ENCODE results near the gene MANEAL.
"Not testable (repeated sequence)": the region's sequence is repeated elsewhere in the genome, so short reads cannot be mapped to it uniquely, and the experiment has no call there.

Gene MANEAL, protein sequence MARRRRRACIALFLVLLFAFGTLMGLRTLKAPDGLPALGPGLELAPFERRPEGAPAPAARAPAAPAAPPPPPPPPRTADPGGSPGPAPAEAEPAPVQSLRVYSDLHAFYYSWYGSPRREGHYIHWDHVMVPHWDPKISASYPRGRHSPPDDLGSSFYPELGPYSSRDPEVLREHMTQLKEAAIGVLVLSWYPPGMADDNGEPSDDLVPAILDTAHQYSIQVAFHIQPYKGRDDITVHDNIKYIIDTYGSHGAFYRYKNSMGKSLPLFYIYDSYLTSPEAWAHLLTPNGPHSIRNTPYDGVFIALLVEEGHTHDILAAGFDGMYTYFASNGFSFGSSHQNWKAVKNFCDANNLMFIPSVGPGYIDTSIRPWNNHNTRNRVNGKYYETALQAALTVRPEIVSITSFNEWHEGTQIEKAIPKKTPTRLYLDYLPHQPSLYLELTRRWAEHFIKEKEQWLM

GRCh38 chr1:37793773-37794371, at the start of gene MANEAL:
MANEAL (plus strand) TSS chr1:37793847; CDS start chr1:37794183, 336 bp downstream.
- peak; percentile 17 for DNase-seq

DNA sequence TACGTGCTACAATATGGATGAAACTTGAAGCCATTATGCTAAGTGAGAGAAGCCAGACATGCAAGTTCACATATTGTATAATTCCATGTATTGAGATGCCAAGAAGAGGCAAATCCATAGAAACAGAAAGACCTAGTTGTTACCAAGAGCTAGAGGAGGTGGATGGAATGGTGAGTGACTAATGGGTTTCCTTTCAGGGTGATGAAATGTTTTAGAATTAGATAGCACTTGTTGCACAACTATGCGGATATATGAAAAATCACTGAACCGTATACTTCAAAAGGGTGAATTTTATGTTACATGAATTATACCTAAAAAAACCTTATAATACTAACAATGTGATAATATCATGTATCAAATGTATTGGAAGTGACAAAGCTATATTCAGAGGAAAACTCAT, 46.8 kb upstream of the MANEAL start:
- no peak for DNase-seq

DNA sequence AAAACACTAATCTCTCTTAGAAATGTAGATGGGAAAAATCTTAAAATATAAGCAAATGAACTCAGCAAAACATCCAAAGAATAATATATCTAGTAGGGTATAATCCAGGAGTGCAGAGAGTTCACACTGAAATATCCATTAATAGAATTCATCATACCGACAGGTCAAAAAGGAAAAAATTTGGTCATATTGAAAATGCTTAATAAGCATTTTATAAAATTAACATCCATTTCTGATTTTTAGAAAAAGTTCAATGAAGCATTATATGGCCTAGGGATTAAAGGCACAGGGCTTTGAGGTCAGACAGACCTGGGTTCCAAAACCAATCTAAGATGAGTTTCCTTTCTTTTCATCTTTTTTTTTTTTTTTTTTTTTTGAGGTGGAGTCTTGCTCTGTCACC, 45.1 kb upstream of the MANEAL start:
- no peak for DNase-seq

GRCh38 chr1:37752213-37752582, 41.4 kb upstream of the MANEAL start:
- no peak for DNase-seq

GRCh38 chr1:37752583-37753471, 40.8 kb upstream of the MANEAL start:
- DNase-seq: no peak

DNA sequence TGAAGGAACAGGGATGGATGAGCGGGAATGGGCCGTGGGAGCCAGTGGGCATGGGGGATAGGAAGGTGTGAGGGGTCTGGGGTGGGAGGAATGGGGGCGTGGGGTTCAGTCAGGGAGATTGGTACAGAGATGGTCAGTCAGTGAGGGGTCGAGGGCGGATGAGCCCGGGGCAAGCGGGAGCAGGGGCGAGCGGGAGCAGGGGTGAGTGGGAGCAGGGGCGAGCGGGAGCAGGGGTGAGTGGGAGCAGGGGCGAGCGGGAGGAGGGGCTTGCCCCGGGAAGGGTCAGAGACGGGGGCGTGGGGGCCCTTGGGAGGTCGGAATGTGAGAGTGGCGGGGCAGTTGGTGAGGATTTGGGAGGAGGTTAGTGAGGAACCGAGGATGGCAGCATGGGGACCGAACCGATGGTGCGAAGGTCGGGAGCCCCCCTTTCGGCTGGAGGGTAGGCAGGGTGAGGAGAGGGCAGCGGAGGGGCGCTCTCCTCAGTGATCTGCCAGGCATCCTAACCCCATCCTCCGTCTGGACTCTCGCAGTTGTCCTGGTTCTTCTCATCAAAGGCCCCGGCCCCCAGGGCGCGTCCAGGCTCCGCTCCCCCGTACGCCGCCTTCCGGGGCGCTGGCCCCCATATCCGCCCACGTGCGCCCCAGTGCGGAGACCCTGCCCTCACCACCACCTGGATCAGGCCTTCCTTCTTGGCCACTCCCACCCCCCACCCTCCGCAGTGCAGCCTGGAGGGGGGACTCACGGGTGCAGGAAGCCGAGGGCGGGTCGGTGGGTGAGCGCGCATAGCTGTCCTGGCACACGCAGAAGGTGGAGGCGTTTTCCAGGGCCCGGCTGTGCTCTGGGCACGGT, 40.0 kb upstream of the MANEAL start:
- DNase-seq: no peak

DNA sequence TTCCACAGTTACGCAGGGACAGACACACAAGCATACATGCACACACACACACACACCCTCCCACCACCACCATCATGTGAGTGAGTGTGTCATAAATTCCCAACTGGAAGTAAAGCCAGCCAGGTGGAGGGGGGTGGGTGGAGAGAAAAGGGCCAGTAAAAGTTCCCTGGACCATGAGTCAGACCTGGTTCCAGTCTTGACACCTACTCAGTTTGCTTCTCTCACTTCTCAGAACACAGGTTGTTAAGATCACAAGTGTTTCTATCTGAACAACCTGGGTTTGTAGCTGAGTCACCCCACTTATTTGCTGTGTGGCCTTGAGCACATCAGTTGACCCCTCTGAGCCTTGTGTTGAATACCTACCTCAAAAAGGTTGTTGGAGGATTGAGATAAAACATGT, 38.4 kb upstream of the MANEAL start:
- DNase-seq: no peak

DNA sequence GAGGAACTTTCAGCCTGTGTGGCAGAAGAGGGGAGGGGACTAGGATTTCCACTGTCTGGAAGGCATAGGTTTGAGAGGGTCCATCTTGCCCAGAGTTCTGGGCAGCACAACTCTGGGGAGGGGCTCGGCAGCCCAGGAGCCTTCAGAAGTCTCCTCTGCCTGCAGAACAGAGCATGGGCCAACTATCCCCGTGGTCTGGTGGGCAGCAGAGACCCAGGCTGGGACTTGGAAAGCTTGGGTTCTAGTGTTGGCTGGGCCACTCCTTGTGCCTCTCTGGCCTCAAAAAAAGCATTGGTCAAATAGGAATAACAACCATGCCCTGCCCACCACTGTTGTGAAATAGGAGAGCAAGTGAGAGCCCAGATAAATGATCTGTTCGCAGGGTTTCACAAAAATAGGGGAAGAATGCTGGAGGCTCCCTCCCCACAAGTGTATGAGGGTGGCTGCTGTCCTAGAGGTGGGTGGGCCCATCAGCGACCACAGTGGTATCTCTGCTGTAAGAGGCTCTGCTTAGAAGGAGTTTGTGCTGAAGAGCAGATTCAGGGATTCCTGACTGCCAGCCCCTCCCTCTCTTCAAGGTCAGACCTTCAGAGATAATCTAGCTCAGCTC, 37.6 kb upstream of the MANEAL start:
- DNase-seq: no peak

DNA sequence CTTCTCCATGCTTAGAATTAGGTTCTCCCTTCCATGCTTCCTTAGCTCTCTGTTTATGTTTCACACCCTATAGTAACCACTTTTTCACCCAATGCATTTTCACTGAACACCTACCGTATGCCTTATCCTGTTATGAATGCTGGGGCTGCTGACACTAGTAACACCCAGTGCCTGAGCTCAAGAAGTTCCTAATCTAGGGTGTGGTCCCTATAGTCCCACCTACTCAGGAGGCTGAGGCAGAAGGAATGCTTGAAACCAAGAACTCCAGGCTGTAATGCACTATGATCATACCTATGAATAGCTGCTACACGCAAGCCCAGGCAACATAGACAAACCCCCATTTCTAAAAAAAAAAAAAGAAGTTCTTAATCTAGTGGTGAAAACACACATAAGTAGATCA, 34.2 kb upstream of the MANEAL start:
- DNase-seq: no peak

GRCh38 chr1:37761416-37762095, 32.1 kb upstream of the MANEAL start:
- DNase-seq: no peak

GRCh38 chr1:37762516-37762915, 31.1 kb upstream of the MANEAL start:
- no peak for DNase-seq

DNA sequence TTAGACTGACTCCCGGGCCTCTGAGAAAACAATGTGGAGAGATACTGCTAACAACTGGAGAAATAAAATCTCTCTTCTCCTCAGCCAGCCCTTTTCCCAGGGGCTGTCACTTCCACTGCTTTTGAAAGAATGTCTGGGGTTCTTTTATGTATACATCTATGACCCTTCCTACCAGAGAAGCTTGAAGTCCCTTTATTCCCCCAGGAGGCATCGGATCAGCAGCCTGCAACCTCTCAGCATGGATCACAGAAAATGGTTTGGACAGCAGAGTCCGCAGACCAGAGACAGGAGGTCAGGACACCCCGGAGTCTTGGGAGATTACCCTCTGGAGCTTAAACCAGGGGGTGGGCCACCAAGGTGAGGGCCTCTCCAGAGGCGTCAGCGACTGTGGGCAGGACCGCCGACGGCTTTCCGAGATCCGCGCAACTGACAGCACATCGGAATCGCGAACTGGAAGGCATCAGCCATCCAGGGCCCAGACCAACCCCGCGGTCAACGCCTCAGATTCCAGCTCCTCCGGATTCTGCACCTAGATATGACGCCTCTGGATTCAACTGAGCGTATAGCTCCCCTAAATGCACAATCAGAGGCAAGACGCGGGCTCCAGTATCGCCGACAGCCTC, 29.7 kb upstream of the MANEAL start:
- DNase-seq: no peak

DNA sequence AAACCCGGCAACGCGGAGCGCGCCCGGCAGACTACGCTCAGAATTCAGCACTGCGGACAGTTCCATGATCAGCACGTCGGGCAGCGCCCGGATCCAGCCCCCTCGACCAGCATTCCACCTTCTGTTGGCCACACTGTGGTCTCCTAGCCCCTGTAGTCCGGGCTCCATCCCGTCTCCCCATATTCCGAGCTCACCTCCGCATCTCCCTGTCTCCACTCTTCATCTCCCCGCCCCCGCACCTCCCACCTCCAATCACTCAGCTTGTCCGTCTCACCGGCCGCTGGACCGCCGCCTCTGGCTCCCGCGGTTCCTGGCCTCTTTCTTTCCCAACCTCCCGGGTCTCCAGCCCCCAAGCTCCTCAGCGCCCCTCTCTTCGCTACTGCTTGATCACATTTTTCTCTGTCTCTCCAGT, 29.2 kb upstream of the MANEAL start:
- peak; percentile 2 for DNase-seq

DNA sequence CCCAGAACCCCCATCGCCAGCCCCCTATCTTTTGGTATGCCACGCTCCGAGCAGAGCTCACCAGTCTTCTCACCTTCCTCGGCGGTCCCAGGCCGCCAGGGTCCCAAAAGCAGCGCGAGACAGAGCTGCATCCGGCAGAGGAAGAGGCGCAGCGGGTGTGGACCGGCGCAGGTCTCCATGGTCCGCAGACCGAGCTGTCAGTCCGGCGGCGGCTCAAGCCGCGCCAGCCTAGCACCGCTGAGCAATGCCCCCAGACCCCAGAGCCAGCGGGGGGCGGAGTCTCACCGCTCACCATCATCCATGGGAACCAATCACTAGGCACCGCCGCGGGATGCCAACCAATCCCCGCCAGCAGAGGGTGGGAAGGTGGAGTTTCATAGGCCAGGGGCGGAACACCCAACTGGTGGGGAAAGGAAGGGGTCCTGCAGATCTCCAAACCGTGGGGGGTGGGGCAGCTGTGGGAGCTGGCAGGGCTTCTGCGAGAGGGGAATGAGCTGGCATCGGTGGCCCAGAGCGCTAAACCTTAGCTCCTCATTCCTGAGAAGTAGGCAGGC, 28.7 kb upstream of the MANEAL start, which contains the start of gene EPHA10:
EPHA10 (minus strand) TSS at position 233 of the 554 bp plus-strand sequence; CDS start at position 179, 54 bp downstream.
- no peak for DNase-seq

- DNase-seq: no peak
Observed at GRCh38 chr1:37765916-37766664, 27.6 kb upstream of the MANEAL start.

DNA sequence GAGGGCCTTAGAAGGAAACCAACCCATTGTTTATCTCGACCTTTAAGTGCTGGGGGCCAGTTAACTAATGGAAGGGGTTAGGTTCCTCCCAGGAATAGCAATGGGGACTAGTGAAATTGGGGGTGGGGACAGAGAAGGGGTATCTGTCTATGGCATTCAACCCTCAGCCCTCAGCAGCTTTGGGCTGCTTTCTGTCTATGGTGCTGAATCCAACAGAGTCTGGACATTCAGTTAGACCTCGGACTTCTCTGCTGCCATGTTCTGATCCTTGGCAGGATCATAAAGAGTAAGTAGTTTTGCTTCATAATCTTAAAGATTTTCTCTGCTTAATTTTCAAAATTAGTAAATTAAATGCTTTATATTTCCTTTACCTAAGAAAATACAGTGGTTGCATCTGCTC, 26.2 kb upstream of the MANEAL start:
- DNase-seq: no peak

- DNase-seq: not testable (repeated sequence)
Observed at GRCh38 chr1:37771440-37771839, 22.2 kb upstream of the MANEAL start.

GRCh38 chr1:37776946-37777516, 16.6 kb upstream of the MANEAL start:
- DNase-seq: no peak

GRCh38 chr1:37778654-37779053, 15.0 kb upstream of the MANEAL start:
- no peak for DNase-seq
